ENCODE data around the gene C11orf65. TPM values are rescaled to one million over a fixed set of nuclear protein-coding genes. Genes with fewer than 3 reads are reported as not detected.

Gene C11orf65
- total RNA-seq, 1 experiment from 2014 or later: 0.43 TPM

- no peaks in the 10 kb centered on the region for H3K9me3 ChIP-seq (ENCODE audit: low read depth, low read length, poor library complexity, severe bottlenecking)
- H3K4me3 ChIP-seq (ENCODE audit: low read depth, low read length, poor library complexity, severe bottlenecking): no peak overlapping the region
- H3K4me1 ChIP-seq (ENCODE audit: insufficient read depth, low read length, poor library complexity, severe bottlenecking): no peaks in the 10 kb centered on the region
- no peak for DNase-seq (ENCODE audit: low spot score)
- no peaks in the 10 kb centered on the region for H3K36me3 ChIP-seq (ENCODE audit: insufficient read depth, low read length, poor library complexity, severe bottlenecking)
- CTCF ChIA-PET: no interaction called here
- TF ChIP-seq EZH2 (IDR thresholded peaks at IDR 0.05; ENCODE audit: borderline replicate concordance, low read depth, low read length, poor library complexity, severe bottlenecking) (no peak), CTCF (conservative IDR thresholded peaks at IDR 0.05; ENCODE audit: low read depth, low read length) (no peak)
- POLR2A ChIA-PET (ENCODE audit: low non-redundant PET): no interaction called here
- intact Hi-C loops (cut with micrococcal nuclease; ENCODE audit: unreplicated experiment): no loop called here
- no peaks in the 10 kb centered on the region for H3K27me3 ChIP-seq (replicated peaks; ENCODE audit: insufficient read depth, low read depth, low read length, poor library complexity)
- BruUV-seq (replicated peaks): no TSS peak
- no peak overlapping the region for H3K27ac ChIP-seq (ENCODE audit: low read depth, low read length, poor library complexity, severe bottlenecking)
These were observed 123.6 kb downstream of the C11orf65 start for GRCh38 chr11:108343714-108344113.

GRCh38 chr11:108341654-108342053 lies 125.7 kb downstream of the C11orf65 start:
- Histone ChIP-seq H3K36me3 (ENCODE audit: insufficient read depth, low read length, poor library complexity, severe bottlenecking) (peaks cover 12% of the 10 kb centered on the region), H3K9me3 (ENCODE audit: low read depth, low read length, poor library complexity, severe bottlenecking) (no peaks in the 10 kb centered on the region), H3K4me3 (ENCODE audit: low read depth, low read length, poor library complexity, severe bottlenecking) (no peak overlapping the region), H3K4me1 (ENCODE audit: insufficient read depth, low read length, poor library complexity, severe bottlenecking) (no peaks in the 10 kb centered on the region), H3K27me3 (replicated peaks; ENCODE audit: insufficient read depth, low read depth, low read length, poor library complexity) (no peaks in the 10 kb centered on the region), H3K27ac (ENCODE audit: low read depth, low read length, poor library complexity, severe bottlenecking) (no peak overlapping the region)
- POLR2A ChIA-PET (ENCODE audit: low non-redundant PET): interaction anchor here (0.7 kb wide), 2 partner anchors 120 to 216 kb away, joined by 3 read pairs; no protein-coding TSS in a partner anchor
- DNase-seq (ENCODE audit: low spot score): no peak
- TF ChIP-seq EZH2 (IDR thresholded peaks at IDR 0.05; ENCODE audit: borderline replicate concordance, low read depth, low read length, poor library complexity, severe bottlenecking): no peak
- TF ChIP-seq CTCF (conservative IDR thresholded peaks at IDR 0.05; ENCODE audit: low read depth, low read length): no peak
- intact Hi-C loops (cut with micrococcal nuclease; ENCODE audit: unreplicated experiment): no loop called here
- no TSS peak for BruUV-seq (replicated peaks)
- CTCF ChIA-PET: no interaction called here

DNA sequence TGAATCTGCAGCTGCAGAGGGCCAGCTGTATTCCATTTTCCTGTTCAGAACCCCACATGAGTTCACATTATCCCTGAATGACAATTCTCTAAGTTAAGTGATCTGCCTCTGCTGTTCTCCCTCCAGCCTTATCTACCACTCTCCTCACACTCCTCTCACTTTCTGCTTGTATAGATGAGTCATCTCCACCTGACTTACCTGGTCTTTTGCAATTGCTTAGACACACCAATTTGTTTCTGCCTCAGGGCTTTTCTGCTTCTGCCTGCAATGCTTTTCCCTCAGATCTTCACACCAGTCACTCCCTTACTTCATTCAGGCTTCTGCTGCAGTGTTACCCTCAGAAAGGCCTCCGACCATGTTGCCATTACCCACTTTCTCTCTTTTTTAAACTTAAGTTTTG lies 126.4 kb downstream of the C11orf65 start:
- no peaks in the 10 kb centered on the region for H3K27me3 ChIP-seq (replicated peaks; ENCODE audit: insufficient read depth, low read depth, low read length, poor library complexity)
- POLR2A ChIA-PET (ENCODE audit: low non-redundant PET): no interaction called here
- no peak overlapping the region for H3K27ac ChIP-seq (ENCODE audit: low read depth, low read length, poor library complexity, severe bottlenecking)
- H3K4me3 ChIP-seq (ENCODE audit: low read depth, low read length, poor library complexity, severe bottlenecking): no peak overlapping the region
- TF ChIP-seq CTCF (conservative IDR thresholded peaks at IDR 0.05; ENCODE audit: low read depth, low read length) (no peak), EZH2 (IDR thresholded peaks at IDR 0.05; ENCODE audit: borderline replicate concordance, low read depth, low read length, poor library complexity, severe bottlenecking) (no peak)
- no peaks in the 10 kb centered on the region for H3K4me1 ChIP-seq (ENCODE audit: insufficient read depth, low read length, poor library complexity, severe bottlenecking)
- intact Hi-C loops (cut with micrococcal nuclease; ENCODE audit: unreplicated experiment): no loop called here
- no peaks in the 10 kb centered on the region for H3K9me3 ChIP-seq (ENCODE audit: low read depth, low read length, poor library complexity, severe bottlenecking)
- no peak for DNase-seq (ENCODE audit: low spot score)
- CTCF ChIA-PET: no interaction called here
- no TSS peak for BruUV-seq (replicated peaks)
- peaks cover 18% of the 10 kb centered on the region for H3K36me3 ChIP-seq (ENCODE audit: insufficient read depth, low read length, poor library complexity, severe bottlenecking)

All from A673 (cell line).